Neural cell (in vitro differentiated cells): ENCODE measurements around the gene TRIM47.

Source experiments
- CTCF ChIP-seq: fragments of 450-650 bp; IDR thresholded peaks from 2 replicates; pipeline ENCODE4 v1.5.1; 2014; ENCODE audit warnings: antibody characterized with exemption, mild to moderate bottlenecking, moderate library complexity; ENCODE audit not compliant: poor library complexity, severe bottlenecking
- EP300 ChIP-seq: fragments of 450-650 bp; conservative IDR thresholded peaks from 2 replicates; pipeline ENCODE4 v1.6.1; 2014; ENCODE audit warnings: antibody characterized with exemption, mild to moderate bottlenecking, moderate library complexity; ENCODE audit not compliant: poor library complexity, severe bottlenecking
- MXI1 ChIP-seq: fragments of 450-650 bp; conservative IDR thresholded peaks from 2 replicates; pipeline ENCODE4 v1.6.1; 2014; ENCODE audit warnings: antibody characterized with exemption, mild to moderate bottlenecking; ENCODE audit not compliant: poor library complexity, severe bottlenecking
- POLR2AphosphoS5 ChIP-seq: IDR thresholded peaks from 2 replicates; pipeline ENCODE4 v1.6.1; 2012
- RAD21 ChIP-seq: fragments of 450-650 bp; conservative IDR thresholded peaks from 2 replicates; pipeline ENCODE4 v1.6.1; 2014; ENCODE audit warnings: antibody characterized with exemption, mild to moderate bottlenecking, moderate library complexity
- SMC3 ChIP-seq: fragments of 450-650 bp; conservative IDR thresholded peaks from 2 replicates; pipeline ENCODE4 v1.6.1; 2014; ENCODE audit warnings: antibody characterized with exemption, mild to moderate bottlenecking, moderate library complexity; ENCODE audit not compliant: poor library complexity
- TAF1 ChIP-seq: IDR thresholded peaks from 2 replicates; pipeline ENCODE4 v1.6.1; 2012; ENCODE audit warnings: low read depth

DNA sequence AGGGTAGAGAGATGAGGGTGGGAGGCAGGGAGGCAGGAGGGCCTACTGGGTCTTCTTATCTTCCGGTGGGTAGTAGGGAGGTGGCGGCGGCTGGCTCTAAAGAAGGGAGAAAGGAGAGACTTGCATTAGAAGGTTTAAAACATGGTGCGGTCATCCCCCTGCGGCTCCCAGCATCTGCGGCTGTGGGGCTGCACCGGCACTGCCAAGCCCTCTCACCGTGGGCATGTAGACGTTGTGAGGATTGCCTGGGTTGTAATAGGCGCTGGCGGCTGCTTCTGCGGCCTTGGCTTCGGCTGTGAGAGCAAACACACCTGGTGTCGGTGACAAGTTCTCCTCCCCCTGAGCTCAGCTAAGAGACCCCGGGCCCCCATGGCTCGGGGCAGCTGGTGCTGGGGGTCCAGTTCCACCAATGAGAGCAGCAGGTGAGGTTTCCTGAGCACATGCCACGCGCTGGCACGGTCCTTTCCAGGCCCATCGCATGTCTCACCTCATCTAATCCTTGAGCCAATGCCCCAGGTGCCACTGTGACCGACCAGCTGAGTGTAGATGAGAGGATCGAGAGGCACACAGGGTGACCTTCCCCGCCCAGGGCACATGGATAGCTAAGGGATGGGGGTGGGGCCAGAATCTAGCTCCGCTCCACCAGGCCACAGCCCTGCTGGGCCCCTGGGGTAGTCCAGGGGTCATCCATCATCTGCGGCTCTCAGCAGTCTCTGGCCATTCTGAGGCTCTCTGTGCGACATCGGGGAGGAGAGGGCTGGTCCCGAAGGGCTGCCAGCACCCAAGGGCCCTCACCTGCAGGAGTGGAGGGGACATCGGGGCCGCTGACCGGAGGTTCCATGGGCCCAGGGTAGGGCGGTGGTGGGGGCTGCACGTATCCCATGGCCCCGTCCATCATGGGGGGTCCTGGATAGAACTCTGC lies 31.4 kb downstream of the TRIM47 start:
- TF ChIP-seq CTCF, result no peak
- TF ChIP-seq POLR2AphosphoS5, result no peak
- TF ChIP-seq TAF1, result no peak
- TF ChIP-seq SMC3, result no peak
- TF ChIP-seq RAD21, result no peak
- TF ChIP-seq EP300, result no peak
- TF ChIP-seq MXI1, result no peak
